NCI-H1105 treated with DMSO at 0.1 percent for 48 hours (cell line): ENCODE measurements around the gene ANKRD35.
"Not testable (repeated sequence)": the region's sequence is repeated elsewhere in the genome, so short reads cannot be mapped to it uniquely, and the experiment has no call there.

ENCODE experiments used
- DNase-seq: peaks from one replicate; lab custom pipeline; 2025; lab: John Stamatoyannopoulos, UW

ANKRD35 gene

DNA sequence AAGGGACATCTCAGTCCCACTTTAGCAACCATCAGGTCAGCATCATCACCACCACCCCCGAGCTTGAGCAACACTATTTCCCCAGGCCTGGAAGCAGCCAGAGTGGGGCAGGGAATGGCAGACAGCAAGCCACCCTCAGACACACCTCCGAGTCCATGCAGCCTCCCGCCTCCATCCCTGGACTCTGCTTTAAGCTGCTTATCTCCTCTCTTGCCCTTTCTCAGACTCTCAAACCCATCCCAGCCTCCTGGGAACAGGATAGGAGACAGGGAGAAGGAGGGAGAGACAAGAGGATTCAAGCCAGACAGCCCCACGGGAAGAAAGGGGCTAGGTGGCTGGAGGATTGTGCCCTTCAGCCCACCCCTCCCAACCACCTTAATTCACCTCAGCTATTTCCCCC is 28.5 kb downstream of the ANKRD35 start:
- no peak for DNase-seq

GRCh38 chr1:145855426-145855948 is 30.2 kb downstream of the ANKRD35 start:
- no peak for DNase-seq

GRCh38 chr1:145849356-145850160 is 36.1 kb downstream of the ANKRD35 start:
- DNase-seq = no peak

GRCh38 chr1:145847827-145848226 is 37.8 kb downstream of the ANKRD35 start:
- DNase-seq = no peak

DNA sequence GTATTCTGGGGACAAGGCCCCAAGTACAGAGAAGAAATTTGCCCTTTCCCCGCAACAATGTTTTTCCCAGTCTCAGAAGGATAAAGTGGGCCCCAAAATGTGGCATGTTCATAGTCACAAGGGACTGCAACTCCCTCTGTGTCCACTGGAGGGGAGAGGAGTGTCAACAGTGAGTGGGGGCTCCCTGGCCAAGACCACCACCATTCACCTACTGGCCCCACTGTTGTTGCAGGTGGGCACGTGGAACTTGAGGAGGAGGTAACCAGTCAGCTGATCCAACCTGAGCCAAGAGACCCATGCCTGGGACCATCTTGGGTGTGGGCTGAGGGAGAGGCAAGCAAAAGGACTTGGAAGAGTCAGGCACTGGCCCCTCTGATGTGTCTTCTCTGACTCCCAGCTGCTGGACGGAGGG is 39.5 kb downstream of the ANKRD35 start:
- DNase-seq = peak; percentile 22

GRCh38 chr1:145845514-145846161 is 40.0 kb downstream of the ANKRD35 start, which contains the start of gene NUDT17:
NUDT17 (plus strand) TSS chr1:145845630; CDS start chr1:145845641, 11 bp downstream.
- peak; percentile 72 for DNase-seq

- peak; percentile 62 for DNase-seq
Measured at GRCh38 chr1:145845144-145845513, 40.5 kb downstream of the ANKRD35 start.

DNA sequence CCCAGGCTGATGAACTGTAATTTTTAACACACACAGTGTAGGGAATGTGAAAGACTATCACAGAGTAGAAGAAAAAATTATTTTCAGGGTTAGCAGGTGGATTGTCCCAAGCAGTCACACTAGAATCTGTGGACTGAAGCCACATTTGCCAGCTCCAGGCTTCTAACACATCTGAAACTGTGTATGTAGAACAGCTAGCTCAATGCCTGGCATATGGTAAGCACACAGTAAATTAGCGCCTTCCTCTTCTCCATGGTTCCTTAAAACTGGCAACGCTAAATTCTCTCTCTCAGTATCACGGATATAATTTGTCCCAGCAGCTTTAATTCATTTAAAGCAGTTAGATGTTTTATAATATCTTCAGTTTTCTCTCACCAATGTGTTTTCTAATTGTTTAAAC is 42.6 kb downstream of the ANKRD35 start:
- no peak for DNase-seq

GRCh38 chr1:145837656-145838055 is 48.0 kb downstream of the ANKRD35 start:
- no peak for DNase-seq

DNA sequence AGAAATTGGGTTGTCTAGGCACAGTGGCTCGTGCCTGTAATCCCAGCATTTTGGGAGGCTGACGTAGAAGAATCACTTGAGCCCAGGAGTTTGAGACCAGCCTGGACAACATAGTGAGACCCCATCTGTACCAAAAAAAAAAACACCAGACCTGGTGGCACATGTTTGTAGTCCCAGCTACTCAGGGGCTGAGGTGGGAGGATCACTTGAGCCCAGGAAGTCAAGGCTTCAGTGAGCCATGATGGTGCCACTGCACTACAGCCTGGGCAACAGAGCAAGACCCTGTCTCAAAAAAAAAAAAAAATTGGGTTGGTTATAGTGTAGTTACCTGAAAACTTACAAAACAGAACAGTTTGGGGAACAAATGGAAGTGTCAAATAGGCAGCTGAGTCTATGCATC is 54.9 kb downstream of the ANKRD35 start:
- not testable (repeated sequence) for DNase-seq

- DNase-seq = no peak
Measured at GRCh38 chr1:145828367-145829026, 57.2 kb downstream of the ANKRD35 start.

- no peak for DNase-seq
Measured at GRCh38 chr1:145827966-145828365, 57.7 kb downstream of the ANKRD35 start.

DNA sequence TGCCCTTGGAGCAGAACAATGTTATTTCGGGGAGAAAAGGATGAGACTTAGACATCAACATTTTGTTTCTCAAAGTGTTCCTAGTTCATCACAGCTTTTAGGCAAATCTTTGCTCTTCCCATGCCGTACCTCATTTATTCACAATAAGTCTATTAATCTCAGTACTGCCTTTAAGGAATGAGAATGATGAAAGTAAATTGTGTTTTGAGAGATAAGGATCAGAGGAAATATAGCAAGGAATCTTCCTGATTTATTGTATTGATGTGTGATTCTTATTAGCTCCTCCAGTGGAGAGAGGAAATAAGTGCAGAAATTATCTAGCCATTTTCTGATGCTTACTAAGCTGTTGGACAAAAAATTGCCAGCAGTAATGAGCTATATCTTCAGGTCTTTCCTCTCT is 59.6 kb downstream of the ANKRD35 start:
- DNase-seq = no peak

- DNase-seq = no peak
Measured at GRCh38 chr1:145824499-145824842, 61.2 kb downstream of the ANKRD35 start.

- peak; percentile 94 for DNase-seq
Measured at GRCh38 chr1:145823565-145824498, 61.8 kb downstream of the ANKRD35 start, which contains the start of the genes POLR3C and RNF115. POLR3C (plus strand) TSS chr1:145824200; CDS start chr1:145825777, 1,577 bp downstream. RNF115 (minus strand) TSS chr1:145824095; CDS start chr1:145823873, 222 bp downstream.

- not testable (repeated sequence) for DNase-seq
Measured at GRCh38 chr1:145822779-145823331, 62.8 kb downstream of the ANKRD35 start.

GRCh38 chr1:145818095-145818494 is 67.6 kb downstream of the ANKRD35 start:
- not testable (repeated sequence) for DNase-seq
